ENCODE data around the gene PCK1. TPM values are rescaled to one million over a fixed set of nuclear protein-coding genes. Genes with fewer than 3 reads are reported as not detected.

The PCK1 gene
- total and polyA plus RNA-seq, 2 experiments from 2014 or later: not detected

- H3K4me1 Mint-ChIP-seq: peaks cover 6% of the 10 kb centered on the region
- H3F3A ChIP-seq (replicated peaks; ENCODE audit: low read depth): 0 out of 2 replicates have a peak, but pooled peaks cover 3% of the 10 kb centered on the region
- H3K4me1 ChIP-seq (ENCODE audit: insufficient read depth): no peaks in the 10 kb centered on the region; the same call in 1 of the 2 replicates
- DNase-seq (ENCODE audit: low spot score): no peak
- peaks cover 13% of the 10 kb centered on the region for H3K27me3 Mint-ChIP-seq (ENCODE audit: insufficient read depth, low read depth, poor library complexity)
- no peak for TF ChIP-seq ZNF331 (CRISPR knock-in tag; IDR thresholded peaks at IDR 0.05; ENCODE audit: low read depth)
- no peak for TF ChIP-seq STAT1 (IDR thresholded peaks at IDR 0.05; ENCODE audit: unreplicated experiment)
- no peak for TF ChIP-seq CREB1 (CRISPR knock-in tag; IDR thresholded peaks at IDR 0.05; ENCODE audit: low read depth)
- no peak for TF ChIP-seq JUNB (IDR thresholded peaks at IDR 0.05; ENCODE audit: unreplicated experiment)
- TF ChIP-seq NANOG (IDR thresholded peaks at IDR 0.05; ENCODE audit: borderline replicate concordance): no peak
- no peak for TF ChIP-seq REST (IDR thresholded peaks at IDR 0.05; ENCODE audit: unreplicated experiment)
- TF ChIP-seq ETS1 (IDR thresholded peaks at IDR 0.05): no peak
- TF ChIP-seq ZNF114 (CRISPR knock-in tag; IDR thresholded peaks at IDR 0.05): no peak
- TF ChIP-seq EZH2phosphoT487 (IDR thresholded peaks at IDR 0.05; ENCODE audit: unreplicated experiment): no peak
- TF ChIP-seq EZH2 (IDR thresholded peaks at IDR 0.05; ENCODE audit: low read depth, unreplicated experiment): no peak
- no peak for TF ChIP-seq CTCF (conservative IDR thresholded peaks at IDR 0.05; ENCODE audit: low read depth in 2 of 2)
- no peaks in the 10 kb centered on the region for H3K27me3 ChIP-seq (ENCODE audit: insufficient read depth)
- H3K36me3 ChIP-seq (ENCODE audit: insufficient read depth): no peaks in the 10 kb centered on the region
- no peak overlapping the region for H2AFZ ChIP-seq
- no peaks in the 10 kb centered on the region for H3K9me2 ChIP-seq (ENCODE audit: insufficient read depth)
- ATAC-seq: no peak
- H3K4me3 ChIP-seq: no peak overlapping the region
- no peak overlapping the region for H3K27ac ChIP-seq (ENCODE audit: low read depth)
- H3K27ac Mint-ChIP-seq: no peak overlapping the region
- no peak overlapping the region for H3K4me2 ChIP-seq
- H3K36me3 Mint-ChIP-seq (ENCODE audit: low read depth): no peaks in the 10 kb centered on the region
- H4K20me1 ChIP-seq (replicated peaks; ENCODE audit: insufficient read depth): no peaks in the 10 kb centered on the region
- H3K4me3 Mint-ChIP-seq: no peak overlapping the region
- peaks cover 7% of the 10 kb centered on the region; the same call in 1 of the 3 replicates for H3K9me3 Mint-ChIP-seq
- H3K79me2 ChIP-seq (replicated peaks; ENCODE audit: insufficient read depth): no peaks in the 10 kb centered on the region
These were observed 31.6 kb downstream of the PCK1 start for GRCh38 chr20:57592263-57593092.
